HG03558 (cell line): ENCODE data around the gene PPARG.
"Not testable (repeated sequence)": the region's sequence is repeated elsewhere in the genome, so short reads cannot be mapped to it uniquely, and the experiment has no call there.

Experiments used
- ATAC-seq: cut with Tn5 transposase; IDR thresholded peaks from one replicate; pipeline ENCODE4 v1.9.1; 2021; ENCODE audit warnings: moderate number of reproducible peaks; ENCODE audit not compliant: unreplicated experiment; ENCODE audit errors: extremely low read depth

PPARG gene

GRCh38 chr3:12288182-12289129 lies at the start of gene PPARG:
Gene PPARG, plus strand, starts transcription at chr3:12289070. Its CDS starts 90,642 bp downstream, at chr3:12379712.
- ATAC-seq: no peak

- no peak for ATAC-seq
These were observed 49.6 kb upstream of the PPARG start for GRCh38 chr3:12239301-12239700.

- ATAC-seq: no peak
These were observed 46.1 kb upstream of the PPARG start for GRCh38 chr3:12242772-12243171.

- no peak for ATAC-seq
These were observed 42.2 kb upstream of the PPARG start for GRCh38 chr3:12246497-12247163.

GRCh38 chr3:12247411-12247810 lies 41.5 kb upstream of the PPARG start:
- ATAC-seq: no peak

- ATAC-seq: no peak
These were observed 39.4 kb upstream of the PPARG start for GRCh38 chr3:12249519-12249918.

- ATAC-seq: no peak
These were observed 36.0 kb upstream of the PPARG start for GRCh38 chr3:12252889-12253288.

- no peak for ATAC-seq
These were observed 35.1 kb upstream of the PPARG start for GRCh38 chr3:12253516-12254343.

- ATAC-seq: no peak
These were observed 33.5 kb upstream of the PPARG start for GRCh38 chr3:12255393-12255792.

- ATAC-seq: no peak
These were observed 30.0 kb upstream of the PPARG start for GRCh38 chr3:12258911-12259310.

- not testable (repeated sequence) for ATAC-seq
These were observed 26.7 kb upstream of the PPARG start for GRCh38 chr3:12262173-12262572.

- no peak for ATAC-seq
These were observed 23.4 kb upstream of the PPARG start for GRCh38 chr3:12265508-12265907.

GRCh38 chr3:12266038-12266437 lies 22.8 kb upstream of the PPARG start:
- ATAC-seq: no peak

GRCh38 chr3:12267376-12268030 lies 21.4 kb upstream of the PPARG start:
- no peak for ATAC-seq

GRCh38 chr3:12268049-12268735 lies 20.7 kb upstream of the PPARG start:
- no peak for ATAC-seq

GRCh38 chr3:12270976-12271375 lies 17.9 kb upstream of the PPARG start:
- no peak for ATAC-seq

- ATAC-seq: peak; percentile 73
These were observed 15.7 kb upstream of the PPARG start for GRCh38 chr3:12273045-12273695.

GRCh38 chr3:12275974-12276650 lies 12.8 kb upstream of the PPARG start:
- no peak for ATAC-seq
